SH-SY5Y (cell line): ENCODE results near the gene TUBA1C.

Experiments
- GATA2 ChIP-seq: IDR thresholded peaks from 2 replicates; pipeline ENCODE4 v1.6.1; 2011; ENCODE audit warnings: mild to moderate bottlenecking, low read depth, low read length
- GATA3 ChIP-seq: IDR thresholded peaks from 2 replicates; pipeline ENCODE4 v1.6.1; 2011; ENCODE audit warnings: low read depth, mild to moderate bottlenecking, low read length, moderate library complexity

- TF ChIP-seq GATA2 (no peak), GATA3 (no peak)
Observed at GRCh38 chr12:49279706-49280159, 14.9 kb downstream of the TUBA1C start.
